Body of pancreas (tissue), 4 donors: ENCODE results near the gene ANXA10. TPM values are rescaled to one million over a fixed set of nuclear protein-coding genes. Genes with fewer than 3 reads are reported as not detected.

ENCODE experiments used
- ATAC-seq: fragments of 150-250 bp; one replicate; pipeline ENCODE4 v1.9.1; 2016
- DNase-seq, 4 donors: peaks; one replicate each; pipeline ENCODE4 v3.0.0-alpha.2; 2019
- H3K27ac ChIP-seq, 4 donors: fragments of 200-600 bp; sonication (generic); 1 replicate in 3 of 4; 2 replicates in 1 of 4; pipeline versions ENCODE4 v1.5.1 to v1.6.1; 2016 to 2019; ENCODE audit warnings: mild to moderate bottlenecking in 1 of 4, mixed read lengths in 1 of 4, moderate library complexity in 1 of 4
- H3K27me3 ChIP-seq, 2 donors: fragments of 200-600 bp; sonication (generic); one replicate each; pipeline ENCODE4 v1.6.0; 2016; ENCODE audit warnings: mild to moderate bottlenecking in 1 of 2
- H3K36me3 ChIP-seq, 2 donors: fragments of 200-600 bp; sonication (generic); replicated peaks in 1 of 2; 2 replicates each; pipeline ENCODE4 v1.5.1; 2016; ENCODE audit warnings: low read depth in 2 of 2; ENCODE audit not compliant: insufficient read depth in 1 of 2
- H3K4me1 ChIP-seq: fragments of 200-600 bp; sonication (generic); one replicate; pipeline ENCODE4 v1.6.0; 2016
- H3K4me3 ChIP-seq, 2 donors: fragments of 200-600 bp; sonication (generic); 1 replicate in 1 of 2; 2 replicates in 1 of 2; pipeline ENCODE4 v1.5.1; 2016 to 2019
- H3K9me3 ChIP-seq, 3 donors: fragments of 200-600 bp; sonication (generic); 1 replicate in 2 of 3; 2 replicates in 1 of 3; pipeline ENCODE4 v1.5.1; 2016
- POLR2A ChIP-seq, 3 donors: fragments of 450-650 bp; IDR thresholded peaks; one replicate each; pipeline ENCODE4 v1.6.1; 2016; ENCODE audit warnings: antibody characterized with exemption in 3 of 3, mild to moderate bottlenecking in 2 of 3
- WGBS, 2 donors: methylation state at CpG; one replicate each; pipeline ENCODE4 v1.1.5; 2017; 5-methylcytosine and 5-hydroxymethylcytosine counted together
- intact Hi-C: fragments of 100-400 bp; cut with DNase I; formaldehyde crosslinking; loops from one replicate; pipeline ENCODE4 v1.15.1; 2023
- total RNA-seq, 2 donors: library from RNA; depleted of rRNA; stranded (reverse); fragments of >200 nt; gene quantifications; one replicate each; pipeline ENCODE4 v1.1.0, GENCODE V29; 2016
- TF ChIP-seq, protein P1 (sequence below), 7 experiments: fragments of 450-650 bp in 4 of 7; fragments of 200-600 bp in 3 of 7; sonication (generic) in 3 of 7; IDR thresholded peaks; one replicate each; pipeline ENCODE4 v1.5.1; 2016 to 2019; ENCODE audit warnings: antibody characterized with exemption in 7 of 7

The ANXA10 gene
- total RNA-seq, 2 donors from 2014 or later, result 14.0 TPM; not detected in 1

DNA sequence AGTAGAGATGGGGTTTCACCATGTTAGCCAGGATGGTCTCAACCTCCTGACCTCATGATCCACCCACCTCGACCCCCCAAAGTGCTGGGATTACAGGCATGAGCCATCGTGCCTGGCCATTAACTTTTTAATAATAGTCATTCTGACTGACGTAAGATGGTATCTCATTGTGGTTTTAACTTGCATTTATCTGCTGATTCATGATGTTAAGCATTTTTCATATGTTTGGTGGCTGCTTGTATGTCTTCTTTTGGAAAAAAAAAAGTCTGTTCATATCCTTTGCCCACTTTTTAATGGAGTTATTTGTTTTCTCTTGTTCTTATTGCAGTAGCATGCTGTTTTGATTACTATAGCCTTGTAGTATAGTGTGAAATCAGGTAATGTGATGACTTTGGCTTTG lies 45.8 kb downstream of the ANXA10 start:
- WGBS, 2 donors, result 62 to 72% methylated on average over 3 of the region's 3 CpGs
- intact Hi-C loops, result no loop called here
- Histone ChIP-seq H3K4me3 (no peak overlapping the region), H3K27ac (no peak overlapping the region), H3K36me3 (no peaks in the 10 kb centered on the region), H3K27me3 (no peaks in the 10 kb centered on the region), H3K4me1 (no peaks in the 10 kb centered on the region), H3K9me3 (no peaks in the 10 kb centered on the region)
- DNase-seq (no peak), ATAC-seq (no peak)
- TF ChIP-seq, protein P1, sequence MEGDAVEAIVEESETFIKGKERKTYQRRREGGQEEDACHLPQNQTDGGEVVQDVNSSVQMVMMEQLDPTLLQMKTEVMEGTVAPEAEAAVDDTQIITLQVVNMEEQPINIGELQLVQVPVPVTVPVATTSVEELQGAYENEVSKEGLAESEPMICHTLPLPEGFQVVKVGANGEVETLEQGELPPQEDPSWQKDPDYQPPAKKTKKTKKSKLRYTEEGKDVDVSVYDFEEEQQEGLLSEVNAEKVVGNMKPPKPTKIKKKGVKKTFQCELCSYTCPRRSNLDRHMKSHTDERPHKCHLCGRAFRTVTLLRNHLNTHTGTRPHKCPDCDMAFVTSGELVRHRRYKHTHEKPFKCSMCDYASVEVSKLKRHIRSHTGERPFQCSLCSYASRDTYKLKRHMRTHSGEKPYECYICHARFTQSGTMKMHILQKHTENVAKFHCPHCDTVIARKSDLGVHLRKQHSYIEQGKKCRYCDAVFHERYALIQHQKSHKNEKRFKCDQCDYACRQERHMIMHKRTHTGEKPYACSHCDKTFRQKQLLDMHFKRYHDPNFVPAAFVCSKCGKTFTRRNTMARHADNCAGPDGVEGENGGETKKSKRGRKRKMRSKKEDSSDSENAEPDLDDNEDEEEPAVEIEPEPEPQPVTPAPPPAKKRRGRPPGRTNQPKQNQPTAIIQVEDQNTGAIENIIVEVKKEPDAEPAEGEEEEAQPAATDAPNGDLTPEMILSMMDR (IDR thresholded peaks at IDR 0.05), result no peak
- TF ChIP-seq POLR2A (IDR thresholded peaks at IDR 0.05), result no peak

DNA sequence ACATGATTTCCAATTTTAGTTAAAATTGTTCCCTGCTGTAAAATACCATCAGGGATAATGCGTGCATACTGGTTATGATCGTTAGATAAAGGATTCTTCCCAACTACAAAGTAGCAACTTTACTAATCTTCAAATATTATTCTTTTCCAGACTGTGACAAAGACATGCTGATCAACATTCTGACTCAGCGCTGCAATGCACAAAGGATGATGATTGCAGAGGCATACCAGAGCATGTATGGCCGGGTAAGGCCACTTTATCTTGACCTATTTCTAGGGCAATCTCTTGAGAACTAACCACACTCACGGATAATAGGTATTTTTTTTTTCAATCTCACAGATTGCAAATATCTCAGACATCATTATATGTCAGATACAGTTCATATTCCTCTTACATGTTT lies 47.0 kb downstream of the ANXA10 start:
- WGBS, 2 donors, result 82% methylated on average over 5 of the region's 5 CpGs
- Histone ChIP-seq H3K9me3 (no peaks in the 10 kb centered on the region), H3K36me3 (no peaks in the 10 kb centered on the region), H3K4me1 (no peaks in the 10 kb centered on the region), H3K27me3 (no peaks in the 10 kb centered on the region), H3K27ac (no peak overlapping the region), H3K4me3 (no peak overlapping the region)
- ATAC-seq (no peak), DNase-seq (no peak)
- intact Hi-C loops, result no loop called here
- TF ChIP-seq POLR2A (IDR thresholded peaks at IDR 0.05), result no peak
- TF ChIP-seq, protein P1 (IDR thresholded peaks at IDR 0.05), result no peak

DNA sequence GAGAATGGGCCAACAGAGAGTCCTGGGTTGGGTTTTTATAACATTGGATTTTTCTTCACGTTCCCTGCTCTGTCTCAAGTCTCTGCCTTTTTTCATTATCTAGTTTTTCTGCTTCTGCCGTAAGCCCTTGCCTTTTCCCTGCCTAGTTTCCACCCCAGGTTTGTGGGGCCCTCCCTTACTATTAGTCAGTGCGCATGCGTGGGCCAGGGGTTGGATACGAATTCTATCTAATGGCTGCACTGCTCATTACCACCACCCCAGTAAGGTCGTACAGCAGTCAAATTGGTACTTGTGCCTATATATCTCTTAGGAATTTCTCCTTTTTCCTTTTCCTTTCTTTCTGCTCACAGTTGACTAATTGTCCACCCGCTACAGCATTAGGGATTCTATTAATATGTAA lies 49.4 kb downstream of the ANXA10 start:
- no peak for ATAC-seq
- intact Hi-C loops, result no loop called here
- WGBS, 2 donors, result 90 to 91% methylated on average over 7 of the region's 7 CpGs
- Histone ChIP-seq H3K4me1 (no peaks in the 10 kb centered on the region), H3K9me3 (no peaks in the 10 kb centered on the region), H3K36me3 (no peaks in the 10 kb centered on the region), H3K27me3 (no peaks in the 10 kb centered on the region), H3K4me3 (no peak overlapping the region), H3K27ac (no peak overlapping the region)
- TF ChIP-seq, protein P1 (IDR thresholded peaks at IDR 0.05), result no peak
- no peak for TF ChIP-seq POLR2A (IDR thresholded peaks at IDR 0.05)
- no peak for DNase-seq

DNA sequence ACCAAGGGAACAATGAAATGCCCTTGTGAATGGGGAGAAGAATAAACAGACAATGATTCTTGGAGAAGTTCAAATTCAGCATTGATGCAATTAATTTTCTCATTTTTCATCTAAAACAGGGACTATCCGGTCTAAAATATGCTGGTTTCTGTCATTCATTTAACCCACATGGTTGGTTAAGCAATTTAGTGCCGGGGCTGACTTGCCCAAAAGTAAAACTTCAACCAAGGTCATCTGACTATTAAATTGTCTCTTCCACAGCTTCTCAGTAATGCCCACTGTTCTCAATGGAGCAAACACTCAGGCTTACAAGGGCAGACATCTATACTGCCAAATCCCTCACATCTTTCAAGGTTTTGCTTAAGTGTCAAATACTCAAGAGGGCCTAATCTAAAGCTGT lies 51.3 kb downstream of the ANXA10 start:
- Histone ChIP-seq H3K4me1 (no peaks in the 10 kb centered on the region), H3K4me3 (no peak overlapping the region), H3K36me3 (no peaks in the 10 kb centered on the region), H3K9me3 (no peaks in the 10 kb centered on the region), H3K27ac (no peak overlapping the region), H3K27me3 (no peaks in the 10 kb centered on the region)
- intact Hi-C loops, result no loop called here
- ATAC-seq (no peak), DNase-seq (no peak)
- TF ChIP-seq, protein P1 (IDR thresholded peaks at IDR 0.05), result no peak
- TF ChIP-seq POLR2A (IDR thresholded peaks at IDR 0.05), result no peak
- WGBS, 2 donors, result 62 to 65% methylated on average over 2 of the region's 2 CpGs

DNA sequence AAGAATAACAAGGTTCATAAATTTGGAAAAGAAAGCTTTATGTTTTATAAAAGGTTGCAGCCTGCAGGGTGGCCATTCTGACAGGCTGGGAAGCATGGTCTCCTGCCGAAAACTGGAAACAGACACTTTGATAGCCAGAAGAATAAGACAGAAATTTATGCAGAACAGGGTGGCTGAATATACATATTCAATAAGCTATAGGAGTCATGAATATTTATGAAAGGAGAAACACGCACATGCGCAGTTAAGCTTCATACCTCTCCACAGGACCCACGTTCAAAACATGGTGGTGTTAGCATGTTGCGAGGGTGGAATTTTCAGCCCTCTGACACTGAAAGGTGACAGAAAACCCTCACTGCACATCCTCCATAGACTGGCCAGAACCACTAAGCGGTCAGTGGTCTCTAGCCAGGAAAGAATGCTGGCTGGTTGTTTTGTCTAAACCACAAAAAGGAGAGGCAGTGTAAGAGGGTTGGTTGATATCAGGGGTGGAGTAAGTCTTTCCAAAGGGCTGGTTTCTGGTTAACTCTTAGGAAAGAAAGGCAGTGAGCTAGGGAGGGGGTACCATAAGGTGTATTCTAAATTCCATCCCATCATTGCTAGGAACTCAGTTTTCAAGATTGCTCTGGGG lies 58.2 kb downstream of the ANXA10 start:
- ATAC-seq (no peak), DNase-seq (no peak)
- H3K27me3 ChIP-seq, result no peaks in the 10 kb centered on the region
- H3K4me1 ChIP-seq, result no peaks in the 10 kb centered on the region
- TF ChIP-seq, protein P1 (IDR thresholded peaks at IDR 0.05), result no peak
- TF ChIP-seq POLR2A (IDR thresholded peaks at IDR 0.05), result no peak
- no peak overlapping the region for H3K27ac ChIP-seq
- intact Hi-C loops, result no loop called here
- H3K9me3 ChIP-seq, result no peaks in the 10 kb centered on the region
- H3K4me3 ChIP-seq, result no peak overlapping the region
- H3K36me3 ChIP-seq, result no peaks in the 10 kb centered on the region
- 86 to 87% methylated on average over 6 of the region's 6 CpGs for WGBS, 2 donors
